ENCODE results near the gene KIAA1549.
"Not testable (repeated sequence)": the region's sequence is repeated elsewhere in the genome, so short reads cannot be mapped to it uniquely, and the experiment has no call there.

Gene KIAA1549

DNA sequence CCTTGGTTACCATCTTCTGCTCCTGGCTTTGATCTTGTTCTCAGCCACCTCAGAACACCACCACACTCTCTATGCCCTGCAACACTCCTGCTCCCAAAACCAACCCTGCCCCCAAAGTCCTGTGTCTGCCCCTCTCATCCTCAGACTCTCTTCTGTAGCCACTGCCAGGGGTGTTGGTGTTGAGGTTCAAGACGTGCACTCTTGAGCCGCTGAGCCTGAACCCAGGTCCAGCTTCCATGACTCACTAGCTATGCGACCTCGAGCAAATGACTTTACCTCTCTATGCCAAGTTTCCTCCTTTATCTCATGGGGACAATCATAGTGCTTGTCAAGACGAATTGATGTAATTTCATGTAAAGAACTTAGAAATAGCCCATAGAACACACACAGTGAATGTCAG lies 182.4 kb downstream of the KIAA1549 start:
- DNase-seq = no peak

DNA sequence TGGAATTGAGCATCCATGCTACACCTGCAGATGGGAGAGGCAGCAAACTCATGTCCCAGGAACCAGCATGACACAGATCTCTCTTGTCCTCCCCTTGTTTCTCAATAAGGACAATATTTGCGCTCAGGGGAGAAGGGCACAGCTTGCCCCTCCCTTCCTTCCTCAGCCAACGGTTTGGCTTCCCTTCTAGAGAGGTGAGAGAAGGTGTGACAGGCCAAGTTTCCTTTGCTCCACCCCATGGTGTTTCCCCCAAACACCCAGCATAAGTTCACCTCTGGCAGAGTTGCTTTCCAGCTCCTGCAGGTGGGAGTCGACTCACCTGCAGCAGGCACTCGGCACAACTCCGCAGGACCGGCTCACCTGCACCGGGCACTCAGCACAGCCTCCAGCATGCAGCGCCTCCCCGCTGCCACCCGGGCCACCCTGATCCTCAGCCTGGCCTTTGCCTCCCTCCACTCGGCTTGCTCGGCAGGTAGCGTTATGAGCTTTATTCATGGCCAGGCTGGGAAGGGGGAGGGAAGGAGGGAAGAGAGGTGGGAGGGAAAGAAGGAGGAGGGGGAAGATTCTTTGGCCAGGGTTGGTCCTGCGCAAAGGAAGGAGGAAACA lies 183.4 kb downstream of the KIAA1549 start, which contains the start of the genes ATP6V0A4 and TMEM213:
ATP6V0A4 (minus strand) TSS at position 482 of the 606 bp plus-strand sequence. CDS start 26,949 bp downstream, outside the sequence.
TMEM213 (plus strand) TSS at position 280 of the 606 bp plus-strand sequence; CDS start at position 391, 111 bp downstream.
- peak; percentile 3 for DNase-seq

DNA sequence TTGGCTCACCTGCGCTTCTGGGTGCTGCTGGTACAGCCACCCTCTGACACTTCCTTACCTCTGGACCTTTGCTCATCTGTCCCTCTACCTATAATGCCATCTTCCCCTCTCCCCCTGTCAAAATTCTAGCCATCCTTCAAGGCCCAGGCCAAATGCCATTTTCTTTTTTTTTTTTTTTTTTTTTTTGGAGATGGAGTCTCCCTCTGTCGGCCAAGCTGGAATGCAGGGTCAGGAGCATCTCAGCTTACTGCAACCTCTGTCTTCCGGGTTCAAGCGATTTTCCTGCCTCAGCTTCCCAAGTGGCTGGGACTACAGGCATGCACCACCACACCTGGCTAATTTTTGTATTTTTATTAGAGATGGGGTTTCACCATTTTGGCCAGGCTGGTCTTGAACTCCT lies 184.1 kb downstream of the KIAA1549 start:
- not testable (repeated sequence) for DNase-seq

DNA sequence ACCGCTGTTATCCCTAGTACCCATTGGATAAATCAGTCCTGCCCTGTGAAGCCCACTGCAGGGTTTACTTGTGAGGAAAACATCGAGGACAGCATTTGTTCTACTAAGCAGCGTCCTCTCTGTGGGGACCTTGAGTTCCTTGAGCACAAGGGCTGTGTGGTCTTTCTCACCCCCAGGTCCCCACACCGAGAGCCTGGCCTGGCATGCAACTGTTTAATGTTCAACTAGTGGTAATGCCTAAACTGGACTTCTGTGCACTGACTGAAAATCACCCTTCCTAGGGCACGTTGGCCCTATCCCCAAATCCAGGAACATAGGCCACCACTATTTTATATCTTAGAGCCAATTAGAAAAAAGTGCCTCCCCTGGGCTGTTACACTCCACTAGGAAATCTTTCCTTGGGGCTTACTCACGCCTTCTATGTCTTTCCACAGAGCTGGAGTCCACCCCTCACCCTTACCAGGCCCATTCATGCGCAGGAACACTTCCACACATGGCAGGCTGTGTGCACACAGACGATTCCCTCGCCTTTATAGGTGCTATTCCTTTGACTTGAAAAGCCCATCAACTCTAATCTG lies 185.1 kb downstream of the KIAA1549 start:
- DNase-seq = no peak

DNA sequence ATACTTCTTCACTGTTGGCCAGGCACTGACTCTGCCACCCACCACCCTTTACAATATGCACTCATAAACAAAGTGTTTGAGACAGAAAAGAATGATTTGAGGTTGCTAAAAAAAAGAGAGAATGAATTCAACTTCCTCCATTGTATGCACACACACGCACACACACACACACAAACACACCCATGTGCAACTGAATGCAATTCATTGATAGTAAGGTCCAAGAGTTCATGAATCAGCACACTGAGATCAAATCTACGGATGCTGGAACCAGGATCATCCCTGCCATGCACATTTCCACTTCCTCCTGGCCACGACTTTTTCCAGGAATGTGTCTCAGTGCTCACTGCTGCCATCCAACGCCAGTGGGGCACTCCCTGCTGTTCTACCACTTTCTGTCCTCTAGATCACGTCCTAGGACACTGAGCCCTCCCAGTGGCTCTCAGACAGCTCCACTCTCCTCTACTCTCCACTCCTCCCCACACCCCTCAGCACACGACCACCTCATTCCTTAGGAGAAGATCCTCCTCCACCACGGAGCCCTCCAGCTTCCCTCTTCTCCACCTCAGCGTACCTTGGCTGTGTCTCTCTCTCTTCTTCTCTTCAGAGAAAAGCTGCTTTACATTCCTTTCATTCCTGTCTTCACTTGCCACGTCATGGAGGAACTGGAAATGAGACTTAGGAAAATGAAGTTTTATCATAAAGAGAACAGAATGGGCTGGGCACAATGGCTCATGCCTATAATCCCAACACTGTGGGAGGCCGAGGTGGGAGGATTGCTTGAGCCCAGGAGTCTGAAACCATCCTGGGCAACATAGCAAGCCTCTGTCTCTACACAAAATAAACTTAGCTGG lies 195.4 kb downstream of the KIAA1549 start:
- DNase-seq = no peak

DNA sequence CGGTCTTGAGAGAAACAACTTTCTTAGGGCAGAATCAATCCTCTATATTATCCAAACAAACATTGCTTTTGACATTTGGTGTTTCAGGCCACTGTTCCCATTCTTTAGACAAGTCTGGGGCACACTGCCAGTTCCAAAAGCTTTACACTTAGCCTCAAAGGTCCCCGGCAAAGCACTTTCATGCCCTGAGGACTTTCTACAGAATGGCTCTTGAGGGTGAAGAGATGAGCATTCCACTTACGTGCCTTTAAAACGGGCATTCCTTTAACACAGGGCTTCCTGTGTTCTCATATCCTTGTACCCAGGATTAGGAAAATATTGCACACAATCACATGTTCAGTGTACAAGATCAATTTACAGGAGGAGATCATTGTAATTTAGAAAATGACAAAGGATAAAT lies 196.5 kb downstream of the KIAA1549 start:
- no peak for DNase-seq
